ENCODE data around the gene GCG.

DNA sequence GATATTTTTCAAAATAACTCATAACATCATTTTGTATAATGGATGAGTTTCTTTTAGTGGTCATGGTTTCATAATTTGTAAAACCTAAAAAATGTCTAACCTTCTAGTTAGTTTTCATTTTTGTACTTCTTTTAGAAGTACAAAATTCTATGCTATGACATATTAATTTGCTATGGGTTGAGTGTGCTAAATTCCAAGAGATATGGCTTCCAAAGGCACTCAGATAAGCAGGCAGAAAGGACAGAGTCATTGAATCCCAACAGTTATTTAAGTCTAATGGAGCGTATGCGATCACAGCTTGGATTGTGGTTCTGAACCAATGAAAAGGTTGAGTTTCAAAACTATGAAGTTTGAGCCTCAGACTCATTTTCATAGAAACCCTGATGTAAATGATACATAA lies 37.0 kb downstream of the GCG start:
- TF ChIP-seq, protein P1, sequence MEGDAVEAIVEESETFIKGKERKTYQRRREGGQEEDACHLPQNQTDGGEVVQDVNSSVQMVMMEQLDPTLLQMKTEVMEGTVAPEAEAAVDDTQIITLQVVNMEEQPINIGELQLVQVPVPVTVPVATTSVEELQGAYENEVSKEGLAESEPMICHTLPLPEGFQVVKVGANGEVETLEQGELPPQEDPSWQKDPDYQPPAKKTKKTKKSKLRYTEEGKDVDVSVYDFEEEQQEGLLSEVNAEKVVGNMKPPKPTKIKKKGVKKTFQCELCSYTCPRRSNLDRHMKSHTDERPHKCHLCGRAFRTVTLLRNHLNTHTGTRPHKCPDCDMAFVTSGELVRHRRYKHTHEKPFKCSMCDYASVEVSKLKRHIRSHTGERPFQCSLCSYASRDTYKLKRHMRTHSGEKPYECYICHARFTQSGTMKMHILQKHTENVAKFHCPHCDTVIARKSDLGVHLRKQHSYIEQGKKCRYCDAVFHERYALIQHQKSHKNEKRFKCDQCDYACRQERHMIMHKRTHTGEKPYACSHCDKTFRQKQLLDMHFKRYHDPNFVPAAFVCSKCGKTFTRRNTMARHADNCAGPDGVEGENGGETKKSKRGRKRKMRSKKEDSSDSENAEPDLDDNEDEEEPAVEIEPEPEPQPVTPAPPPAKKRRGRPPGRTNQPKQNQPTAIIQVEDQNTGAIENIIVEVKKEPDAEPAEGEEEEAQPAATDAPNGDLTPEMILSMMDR (IDR thresholded peaks at IDR 0.05) = no peak
- TF ChIP-seq POLR2A (IDR thresholded peaks at IDR 0.05) (no peak), POLR2AphosphoS5 (IDR thresholded peaks at IDR 0.05) (no peak)

Data from stomach (tissue), 4 donors.